IPS-18c (cell line): Measurements from ENCODE around the gene KANK2.

Experiments used
- H3K4me3 ChIP-seq: 2 replicates; pipeline ENCODE4 v1.7.0; 2013; ENCODE audit warnings: low read depth, mild to moderate bottlenecking, low read length, moderate library complexity; ENCODE audit not compliant: insufficient read depth
- H3K9me3 ChIP-seq: one replicate; pipeline ENCODE4 v1.6.1; 2013; ENCODE audit warnings: mild to moderate bottlenecking, low read length, moderate library complexity; ENCODE audit not compliant: control insufficient read depth, insufficient read depth

Gene KANK2

GRCh38 chr19:11197291-11198174 is at the start of gene KANK2:
TSS of gene KANK2 (minus strand) at chr19:11197545. CDS start at chr19:11194511, 3,034 bp downstream.
- no peaks in the 10 kb centered on the region for H3K9me3 ChIP-seq
- H3K4me3 ChIP-seq = peak within 1 kb of the TSS; percentile 87

- Histone ChIP-seq H3K9me3 (no peaks in the 10 kb centered on the region), H3K4me3 (no peak overlapping the region)
Observed at GRCh38 chr19:11246941-11247340, 49.6 kb upstream of the KANK2 start.

GRCh38 chr19:11244846-11245589 is 47.7 kb upstream of the KANK2 start:
- no peak overlapping the region for H3K4me3 ChIP-seq
- H3K9me3 ChIP-seq = no peaks in the 10 kb centered on the region

- no peak overlapping the region for H3K4me3 ChIP-seq
Observed at GRCh38 chr19:11243798-11244169, 46.4 kb upstream of the KANK2 start.

GRCh38 chr19:11242864-11243797 is 45.8 kb upstream of the KANK2 start:
- no peak overlapping the region for H3K4me3 ChIP-seq
- H3K9me3 ChIP-seq = no peaks in the 10 kb centered on the region

More at GRCh38 chr19:11243798-11244169, 46.4 kb upstream of the KANK2 start:
- no peaks in the 10 kb centered on the region for H3K9me3 ChIP-seq

- H3K4me3 ChIP-seq = no peak overlapping the region
Observed at GRCh38 chr19:11242025-11242424, 44.7 kb upstream of the KANK2 start.

GRCh38 chr19:11240008-11240444 is 42.7 kb upstream of the KANK2 start:
- no peaks in the 10 kb centered on the region for H3K9me3 ChIP-seq
- no peak overlapping the region for H3K4me3 ChIP-seq

More at GRCh38 chr19:11242025-11242424, 44.7 kb upstream of the KANK2 start:
- H3K9me3 ChIP-seq = no peaks in the 10 kb centered on the region

GRCh38 chr19:11239377-11240000 is 42.1 kb upstream of the KANK2 start, which contains the start of gene ANGPTL8:
TSS of gene ANGPTL8 (plus strand) at chr19:11239619. CDS start at chr19:11239638, 19 bp downstream.
- H3K4me3 ChIP-seq = no peak within 1 kb of the TSS
- H3K9me3 ChIP-seq = no peaks in the 10 kb centered on the region

GRCh38 chr19:11238781-11239376 is 41.5 kb upstream of the KANK2 start:
- Histone ChIP-seq H3K9me3 (no peaks in the 10 kb centered on the region), H3K4me3 (no peak overlapping the region)

GRCh38 chr19:11238041-11238440 is 40.7 kb upstream of the KANK2 start:
- no peaks in the 10 kb centered on the region for H3K9me3 ChIP-seq
- no peak overlapping the region for H3K4me3 ChIP-seq

- Histone ChIP-seq H3K9me3 (no peaks in the 10 kb centered on the region), H3K4me3 (no peak overlapping the region)
Observed at GRCh38 chr19:11237321-11237720, 40.0 kb upstream of the KANK2 start.

- H3K9me3 ChIP-seq = no peaks in the 10 kb centered on the region
Observed at GRCh38 chr19:11236324-11237301, 39.3 kb upstream of the KANK2 start.

GRCh38 chr19:11234486-11235075 is 37.2 kb upstream of the KANK2 start:
- Histone ChIP-seq H3K9me3 (no peaks in the 10 kb centered on the region), H3K4me3 (no peak overlapping the region)

More at GRCh38 chr19:11236324-11237301, 39.3 kb upstream of the KANK2 start:
- no peak overlapping the region for H3K4me3 ChIP-seq

GRCh38 chr19:11233073-11233472 is 35.7 kb upstream of the KANK2 start:
- no peak overlapping the region for H3K4me3 ChIP-seq
- H3K9me3 ChIP-seq = no peaks in the 10 kb centered on the region

- Histone ChIP-seq H3K9me3 (no peaks in the 10 kb centered on the region), H3K4me3 (no peak overlapping the region)
Observed at GRCh38 chr19:11232555-11232954, 35.2 kb upstream of the KANK2 start.
